T47D (cell line): ENCODE results near the gene CCDC12.

Experiments used
- DNase-seq, 2 experiments: peaks; one replicate each; pipeline versions ENCODE4 v3.0.0 to v3.0.0-alpha.2; 2011 to 2012; ENCODE audit warnings: low read depth in 1 of 2, low spot score in 1 of 2
- JUND ChIP-seq: IDR thresholded peaks from 2 replicates; pipeline ENCODE4 v1.6.1; 2012; ENCODE audit warnings: low read depth
- in situ Hi-C: cut with HindIII; loops from 2 replicates; pipeline ENCODE4 v1.10.0; 2016; ENCODE audit warnings: low sequenced_read_pairs, low pct_unique_long_range_greater_than_20kb

CCDC12 gene

GRCh38 chr3:46987743-46988401 is 11.3 kb upstream of the CCDC12 start:
- in situ Hi-C loops = no loop called here
- no peak for TF ChIP-seq JUND
- DNase-seq = peak in 1 of 2 experiments; percentile 86

- no peak for DNase-seq
- in situ Hi-C loops = no loop called here
- no peak for TF ChIP-seq JUND
Measured at GRCh38 chr3:46987319-46987742, 10.8 kb upstream of the CCDC12 start.

- in situ Hi-C loops = no loop called here
- TF ChIP-seq JUND = no peak
- DNase-seq = no peak
Measured at GRCh38 chr3:46986782-46987310, 10.3 kb upstream of the CCDC12 start.

GRCh38 chr3:46986055-46986730 is 9.6 kb upstream of the CCDC12 start:
- TF ChIP-seq JUND = no peak
- in situ Hi-C loops = no loop called here
- peak in 1 of 2 experiments; percentile 59 for DNase-seq

GRCh38 chr3:46985588-46985987 is 9.0 kb upstream of the CCDC12 start:
- in situ Hi-C loops = no loop called here
- no peak for TF ChIP-seq JUND
- DNase-seq = no peak

GRCh38 chr3:46984591-46985459 is 8.3 kb upstream of the CCDC12 start:
- no peak for DNase-seq
- in situ Hi-C loops = no loop called here
- TF ChIP-seq JUND = no peak

GRCh38 chr3:46982546-46982945 is 6.0 kb upstream of the CCDC12 start:
- in situ Hi-C loops = no loop called here
- DNase-seq = no peak
- TF ChIP-seq JUND = no peak

- DNase-seq = peak; percentile 68 to 92
- in situ Hi-C loops = no loop called here
- TF ChIP-seq JUND = no peak
Measured at GRCh38 chr3:46981932-46982471, 5.5 kb upstream of the CCDC12 start.

GRCh38 chr3:46979958-46980497 is 3.5 kb upstream of the CCDC12 start:
- no peak for TF ChIP-seq JUND
- in situ Hi-C loops = no loop called here
- no peak for DNase-seq

GRCh38 chr3:46978985-46979944 is 2.7 kb upstream of the CCDC12 start, which contains the start of gene NBEAL2:
NBEAL2 (plus strand) TSS chr3:46979666; CDS start chr3:46979862, 196 bp downstream.
- in situ Hi-C loops = no loop called here
- DNase-seq = peak; percentile 70 to 94
- no peak for TF ChIP-seq JUND

GRCh38 chr3:46978381-46978780 is 1.8 kb upstream of the CCDC12 start:
- no peak for DNase-seq
- in situ Hi-C loops = no loop called here

More at GRCh38 chr3:46978381-46978780, 1.8 kb upstream of the CCDC12 start:
- no peak for TF ChIP-seq JUND
